GM21825 (cell line): ENCODE measurements around the gene OXNAD1.

Experiments used
- ATAC-seq: cut with Tn5 transposase; IDR thresholded peaks from one replicate; pipeline ENCODE4 v1.9.1; 2021; ENCODE audit warnings: mild to moderate bottlenecking, moderate library complexity; ENCODE audit not compliant: unreplicated experiment

The OXNAD1 gene

DNA sequence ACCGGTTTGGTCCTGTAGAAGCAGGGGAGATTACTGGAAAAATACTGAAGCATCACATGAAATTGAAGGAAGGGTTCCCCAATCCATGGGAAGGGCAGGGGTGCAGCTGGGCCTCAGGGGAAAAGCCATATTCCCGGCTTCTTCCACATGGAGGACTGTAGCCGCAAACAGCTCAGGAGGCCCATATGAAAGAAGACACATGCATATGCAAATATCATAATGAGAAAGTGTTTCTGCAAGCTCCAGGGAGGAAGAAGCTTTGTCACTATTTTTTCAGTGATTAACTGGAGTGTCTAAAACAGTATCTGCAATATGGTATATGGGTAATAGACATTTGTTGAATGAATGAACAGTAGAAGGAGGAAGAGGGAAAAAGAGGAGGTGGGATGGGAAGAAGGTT lies 19.4 kb upstream of the OXNAD1 start:
- no peak for ATAC-seq

DNA sequence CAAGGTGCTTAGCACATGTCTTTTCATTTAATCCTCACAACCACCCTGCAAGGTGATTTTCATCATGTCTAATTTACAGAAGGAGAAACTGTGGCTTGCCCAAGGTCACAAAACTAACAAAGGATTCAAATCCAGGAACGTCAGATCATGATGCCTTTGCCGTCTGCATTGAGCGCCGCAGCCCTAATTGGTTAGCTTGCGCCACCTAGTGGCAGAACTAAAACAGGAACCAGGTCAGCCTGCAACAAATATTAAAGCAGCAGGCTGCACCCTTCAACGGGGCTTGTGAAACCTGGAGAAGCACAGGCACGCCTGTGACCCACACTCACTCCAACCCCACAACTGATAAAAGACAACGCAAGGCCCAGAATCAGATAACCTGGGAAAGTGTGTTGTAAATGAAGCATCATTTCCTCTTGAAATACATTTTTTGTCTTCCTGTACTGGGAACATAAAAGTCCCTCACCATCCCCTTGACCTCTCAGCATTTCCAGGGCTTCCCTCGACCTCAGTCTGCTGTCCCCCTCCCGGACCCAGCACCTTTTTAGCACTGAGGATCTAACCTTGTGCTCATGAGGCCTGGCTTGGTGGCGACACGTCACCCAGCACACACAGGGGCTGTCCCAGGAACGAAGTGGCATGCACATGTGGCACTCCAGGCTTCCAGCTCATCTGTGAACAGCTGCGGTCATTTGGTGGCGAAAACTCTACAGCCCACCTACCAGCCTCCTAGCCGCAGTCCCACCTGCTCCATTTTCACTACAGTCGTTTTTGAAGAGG lies 17.5 kb upstream of the OXNAD1 start:
- ATAC-seq, result peak; percentile 80

DNA sequence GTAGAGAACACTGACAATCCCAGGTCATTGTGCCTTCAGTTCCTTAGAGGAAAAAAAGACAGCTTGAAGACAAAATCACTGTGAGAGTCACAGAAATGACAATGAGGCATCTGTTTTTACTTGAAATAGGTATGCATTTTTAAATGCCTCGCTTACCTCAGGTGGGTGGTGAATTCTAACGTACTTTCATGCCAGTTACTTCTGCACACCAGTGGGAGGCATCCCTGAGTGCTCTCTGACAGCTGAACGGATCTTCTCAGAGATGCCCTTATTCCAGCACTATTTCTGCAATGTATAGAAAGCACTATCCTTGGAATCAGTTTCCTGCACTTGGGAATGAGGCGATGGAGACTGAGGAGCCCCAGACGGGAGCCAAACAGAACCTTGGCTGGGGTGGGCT lies 16.5 kb upstream of the OXNAD1 start:
- ATAC-seq, result no peak

- no peak for ATAC-seq
Measured at GRCh38 chr3:16249336-16249735, 15.7 kb upstream of the OXNAD1 start.

DNA sequence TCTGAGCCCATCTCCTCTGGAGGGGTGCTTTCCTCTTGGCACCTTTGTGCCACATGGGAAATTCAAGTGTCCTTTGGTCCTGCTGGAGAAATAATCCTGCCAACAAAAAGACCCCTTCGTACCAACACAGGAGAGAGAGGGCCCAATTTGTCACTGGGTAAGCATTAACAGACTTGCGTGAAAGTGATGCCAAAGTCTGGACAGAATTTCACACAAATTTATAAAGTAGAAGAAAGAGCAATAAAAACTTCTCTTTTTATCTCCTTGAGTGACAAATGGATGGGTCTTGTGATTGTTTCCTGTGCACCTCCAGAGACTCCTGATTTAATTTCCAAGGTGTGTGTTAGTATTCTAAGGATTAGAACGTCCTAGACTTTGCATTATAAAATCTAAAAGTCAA lies 15.1 kb upstream of the OXNAD1 start:
- ATAC-seq, result no peak

DNA sequence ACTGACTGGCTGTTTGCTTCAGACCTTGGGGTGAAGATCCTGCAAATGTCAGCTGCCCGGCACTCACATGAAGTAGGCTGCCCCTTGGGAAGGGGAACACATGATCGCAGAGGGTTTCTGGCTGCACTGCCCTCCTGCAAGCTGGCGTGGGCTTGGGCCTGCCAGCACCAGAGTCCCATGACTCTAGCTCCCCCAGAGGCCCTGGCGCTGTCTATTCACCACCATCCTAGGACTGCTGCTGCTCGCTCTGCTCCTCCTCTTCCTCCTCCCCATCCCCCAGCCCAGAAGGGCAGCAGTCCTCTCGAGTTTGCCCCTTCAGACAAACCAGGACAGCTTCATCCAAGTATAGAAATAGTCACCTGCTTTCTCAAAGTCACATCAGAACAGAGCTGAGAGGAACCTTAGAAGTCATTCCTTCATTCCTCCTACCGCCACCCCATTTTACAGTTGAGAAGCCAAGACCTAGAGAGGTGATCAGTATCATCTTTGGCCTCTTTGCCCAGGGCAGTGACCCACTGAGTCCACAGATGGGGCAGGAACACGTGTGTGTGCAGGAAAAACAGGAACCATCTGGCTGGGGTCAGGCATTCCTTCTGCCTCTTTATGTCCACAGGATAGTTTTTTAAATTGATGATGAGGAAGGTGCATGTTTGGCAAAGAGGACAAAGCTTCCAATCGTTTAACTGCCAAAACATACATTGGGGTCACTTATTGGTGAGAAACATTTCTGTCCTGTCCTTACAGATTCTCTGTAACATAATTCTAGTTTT lies 13.5 kb upstream of the OXNAD1 start:
- ATAC-seq, result no peak

DNA sequence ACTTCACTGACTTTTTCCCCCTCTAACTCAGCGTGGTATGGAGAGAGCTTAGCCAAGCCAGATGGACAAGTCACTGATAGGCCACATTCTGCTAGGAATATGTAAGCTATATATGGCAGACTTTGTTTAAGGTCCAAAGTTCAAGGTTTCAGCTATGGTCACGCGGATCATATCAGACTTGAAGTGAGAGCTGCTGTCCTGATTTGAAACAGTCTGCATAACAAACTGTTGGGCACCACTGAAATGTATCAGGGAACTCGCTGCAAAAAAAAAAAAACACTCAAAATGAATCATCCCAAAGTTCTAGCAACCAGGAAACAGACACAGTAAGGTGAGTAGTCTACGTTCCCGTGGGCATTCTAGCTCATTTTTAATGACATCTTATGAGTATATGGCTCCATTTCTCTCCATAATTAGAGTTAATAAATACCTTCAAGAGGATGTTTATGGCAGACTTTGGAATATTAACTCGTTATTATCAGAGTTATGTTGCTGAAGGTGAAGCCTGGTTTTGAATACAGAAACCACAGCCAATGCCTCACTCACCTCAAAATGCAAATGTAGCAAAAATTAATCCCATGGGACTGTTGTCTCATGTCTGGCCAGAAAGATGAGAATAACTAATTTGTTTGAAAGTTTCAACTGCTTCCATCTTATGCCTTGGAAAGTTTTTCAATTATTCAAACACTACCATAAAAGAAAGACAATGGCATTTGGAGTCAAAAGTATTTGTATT lies 12.6 kb upstream of the OXNAD1 start:
- no peak for ATAC-seq

- no peak for ATAC-seq
Measured at GRCh38 chr3:16252988-16253387, 12.0 kb upstream of the OXNAD1 start.

- ATAC-seq, result no peak
Measured at GRCh38 chr3:16253601-16254000, 11.4 kb upstream of the OXNAD1 start.

- no peak for ATAC-seq
Measured at GRCh38 chr3:16254916-16255315, 10.1 kb upstream of the OXNAD1 start.

DNA sequence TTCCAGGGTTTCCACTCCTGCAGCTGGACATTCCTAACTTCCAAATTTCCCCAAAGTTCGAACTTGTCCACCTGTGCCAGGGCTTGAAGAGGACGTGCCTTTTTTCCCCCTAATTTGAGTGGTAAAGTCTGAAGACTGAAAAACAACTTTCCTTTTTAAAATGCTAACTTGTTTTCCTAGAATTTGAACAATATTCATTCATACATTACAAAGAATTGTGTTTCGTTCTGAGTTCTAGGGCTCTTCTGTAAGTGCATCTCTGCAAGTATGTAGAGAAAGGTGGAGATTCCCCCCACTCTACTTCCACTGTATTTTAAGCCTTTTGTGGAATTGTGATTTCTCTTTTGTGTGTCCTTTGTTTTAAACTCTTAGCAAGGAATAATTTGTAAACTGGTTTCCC lies 9.7 kb upstream of the OXNAD1 start:
- no peak for ATAC-seq

- ATAC-seq, result no peak
Measured at GRCh38 chr3:16255726-16256125, 9.3 kb upstream of the OXNAD1 start.

DNA sequence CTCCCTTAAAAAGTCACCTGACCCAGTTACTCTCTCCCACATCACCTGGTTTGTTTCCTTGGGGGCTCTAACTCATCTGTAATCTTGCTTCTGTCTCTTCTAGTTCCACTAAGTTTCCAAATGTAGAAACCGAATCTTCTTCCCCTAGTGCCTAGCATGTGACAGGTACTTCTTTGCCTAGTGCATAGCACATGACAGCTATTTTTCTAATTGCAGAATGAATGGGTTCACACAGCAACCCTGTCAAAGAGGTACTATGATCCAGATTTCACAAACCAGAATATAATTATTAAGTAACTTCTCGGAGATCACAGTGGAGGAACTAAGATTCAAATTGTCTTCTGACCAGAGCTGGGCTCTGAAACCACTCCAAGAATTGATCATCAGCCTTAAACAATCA lies 7.7 kb upstream of the OXNAD1 start:
- no peak for ATAC-seq

- ATAC-seq, result no peak
Measured at GRCh38 chr3:16258177-16258576, 6.8 kb upstream of the OXNAD1 start.

DNA sequence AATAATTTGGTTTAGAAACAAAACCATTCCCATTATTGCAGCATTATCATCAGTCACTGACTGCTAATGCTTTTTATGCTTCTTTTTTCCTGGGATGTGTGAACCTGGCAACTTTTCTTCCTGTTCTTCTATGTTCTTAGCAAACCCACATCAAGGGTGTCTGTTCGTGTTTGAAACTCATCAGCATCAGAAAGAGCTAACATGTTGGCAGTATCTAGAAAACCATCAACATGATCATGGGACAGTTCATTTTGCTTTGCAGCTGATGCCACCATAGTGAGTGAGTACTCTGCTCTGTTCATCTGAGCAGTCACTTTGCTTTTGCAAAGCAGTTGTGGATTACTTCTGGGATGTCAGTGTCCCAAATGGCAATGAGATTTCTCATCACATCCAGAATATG lies 6.1 kb upstream of the OXNAD1 start:
- ATAC-seq, result no peak

DNA sequence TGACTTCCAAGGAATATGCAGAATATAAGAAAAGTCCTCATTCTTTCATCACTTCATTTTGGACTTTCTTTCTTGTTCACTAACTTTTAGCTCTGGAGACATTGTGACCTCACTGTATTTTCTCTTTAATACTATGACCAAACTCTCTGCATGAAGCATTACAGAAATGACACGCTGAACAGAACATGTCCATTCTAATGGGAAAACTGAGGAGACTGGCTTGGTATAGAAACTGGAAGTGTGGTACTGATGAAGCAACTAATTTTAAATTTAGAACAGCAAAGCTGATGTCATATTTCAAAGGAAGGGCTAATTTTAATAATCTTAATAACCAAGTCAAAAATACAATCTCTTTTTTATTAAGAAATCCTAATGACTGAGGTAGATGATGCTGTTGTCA lies 5.0 kb upstream of the OXNAD1 start:
- ATAC-seq, result no peak

GRCh38 chr3:16262174-16262573 lies 2.8 kb upstream of the OXNAD1 start:
- no peak for ATAC-seq

DNA sequence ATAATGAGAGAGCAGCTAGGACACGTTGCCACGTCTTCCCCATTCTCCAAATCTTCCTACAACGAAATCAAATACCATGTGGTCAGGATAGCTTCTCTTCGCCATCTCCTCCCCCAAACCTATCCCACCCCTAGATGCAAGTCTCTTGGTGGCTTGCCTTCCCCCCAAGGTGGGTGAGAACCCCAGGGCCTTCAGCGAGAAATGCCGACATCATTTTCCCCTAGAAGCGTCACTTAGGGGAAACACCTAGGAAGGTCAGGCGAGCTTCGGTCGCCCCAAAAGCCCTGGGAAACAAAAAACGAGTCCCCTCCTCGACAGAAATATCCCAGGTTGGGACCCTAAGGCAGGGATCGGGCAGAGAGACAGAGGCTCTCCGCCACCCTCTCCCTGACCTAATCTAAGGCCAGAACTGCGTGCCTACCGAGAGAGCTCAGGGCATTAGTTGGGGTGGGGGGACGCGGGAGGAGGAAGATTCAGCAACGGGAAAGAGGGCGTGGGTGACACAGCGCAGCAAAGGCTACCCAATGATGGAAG lies 771 bp upstream of the OXNAD1 start:
- peak; percentile 1 for ATAC-seq

- ATAC-seq, result no peak
Measured at GRCh38 chr3:16265455-16265786, 409 bp downstream of the OXNAD1 start.

DNA sequence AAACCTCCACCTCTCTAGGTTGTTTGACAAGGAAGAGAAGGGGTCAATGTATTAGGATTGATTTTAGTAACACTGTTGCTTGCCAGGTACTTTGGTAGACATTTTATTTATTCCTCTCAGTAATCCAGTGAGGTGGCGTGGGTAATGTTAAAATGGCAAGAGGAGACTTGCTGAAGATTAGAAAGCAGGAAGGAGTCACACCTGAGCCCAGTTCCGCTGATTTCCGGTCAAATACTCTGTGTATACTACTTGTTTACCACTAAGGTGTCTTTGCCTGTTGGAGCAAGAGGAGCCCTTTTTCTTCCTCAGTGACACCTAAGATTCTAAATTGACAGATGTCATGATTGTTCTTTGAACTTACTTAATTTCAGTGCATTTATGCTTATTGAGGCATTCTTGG lies 1.7 kb downstream of the OXNAD1 start:
- ATAC-seq, result no peak

DNA sequence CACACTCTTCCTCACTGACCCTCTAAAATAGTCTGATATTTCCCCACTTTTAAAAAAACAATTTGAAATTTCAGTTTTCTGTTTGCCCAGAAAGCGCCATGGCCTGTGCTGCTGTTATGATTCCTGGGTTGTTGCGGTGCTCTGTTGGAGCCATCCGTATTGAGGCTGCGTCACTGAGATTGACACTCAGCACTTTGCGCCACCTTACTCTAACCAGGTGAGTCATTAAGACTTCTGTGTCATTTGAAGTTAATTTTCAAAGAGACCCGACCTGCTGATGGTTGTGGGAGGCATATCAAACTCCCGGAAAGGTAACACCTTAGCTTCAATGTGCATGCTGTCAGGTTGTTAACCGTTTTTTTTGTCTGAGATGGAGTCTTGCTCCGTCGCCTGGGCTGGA lies 5.8 kb downstream of the OXNAD1 start:
- ATAC-seq, result no peak

DNA sequence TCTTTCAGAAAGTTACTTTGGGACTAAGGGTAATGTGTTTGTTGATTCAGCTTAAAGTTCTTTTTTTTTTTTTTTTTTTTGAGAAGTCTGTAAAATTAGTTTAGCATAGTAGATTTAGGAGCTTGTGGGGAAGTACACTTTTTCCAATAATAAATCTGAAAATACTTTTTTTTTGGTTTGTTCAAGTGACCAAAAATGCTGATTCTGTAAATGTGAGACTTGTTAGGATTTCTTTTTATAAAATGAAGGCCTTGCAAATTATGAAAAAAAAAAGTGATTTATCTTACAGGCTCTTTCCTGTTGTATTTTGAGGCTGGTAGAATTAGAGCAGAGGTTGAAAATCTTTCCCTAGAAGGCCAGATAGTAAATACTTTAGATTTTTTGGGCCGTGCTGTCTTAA lies 7.6 kb downstream of the OXNAD1 start:
- no peak for ATAC-seq
